Measurements from ENCODE around the gene SGCA. TPM values are rescaled to one million over a fixed set of nuclear protein-coding genes. Genes with fewer than 3 reads are reported as not detected.

SGCA gene
- total and polyA plus RNA-seq, 9 of the 15 experiments (the other 6 are each of a cell fraction or from before 2014, with no cell fraction given), result not detected

DNA sequence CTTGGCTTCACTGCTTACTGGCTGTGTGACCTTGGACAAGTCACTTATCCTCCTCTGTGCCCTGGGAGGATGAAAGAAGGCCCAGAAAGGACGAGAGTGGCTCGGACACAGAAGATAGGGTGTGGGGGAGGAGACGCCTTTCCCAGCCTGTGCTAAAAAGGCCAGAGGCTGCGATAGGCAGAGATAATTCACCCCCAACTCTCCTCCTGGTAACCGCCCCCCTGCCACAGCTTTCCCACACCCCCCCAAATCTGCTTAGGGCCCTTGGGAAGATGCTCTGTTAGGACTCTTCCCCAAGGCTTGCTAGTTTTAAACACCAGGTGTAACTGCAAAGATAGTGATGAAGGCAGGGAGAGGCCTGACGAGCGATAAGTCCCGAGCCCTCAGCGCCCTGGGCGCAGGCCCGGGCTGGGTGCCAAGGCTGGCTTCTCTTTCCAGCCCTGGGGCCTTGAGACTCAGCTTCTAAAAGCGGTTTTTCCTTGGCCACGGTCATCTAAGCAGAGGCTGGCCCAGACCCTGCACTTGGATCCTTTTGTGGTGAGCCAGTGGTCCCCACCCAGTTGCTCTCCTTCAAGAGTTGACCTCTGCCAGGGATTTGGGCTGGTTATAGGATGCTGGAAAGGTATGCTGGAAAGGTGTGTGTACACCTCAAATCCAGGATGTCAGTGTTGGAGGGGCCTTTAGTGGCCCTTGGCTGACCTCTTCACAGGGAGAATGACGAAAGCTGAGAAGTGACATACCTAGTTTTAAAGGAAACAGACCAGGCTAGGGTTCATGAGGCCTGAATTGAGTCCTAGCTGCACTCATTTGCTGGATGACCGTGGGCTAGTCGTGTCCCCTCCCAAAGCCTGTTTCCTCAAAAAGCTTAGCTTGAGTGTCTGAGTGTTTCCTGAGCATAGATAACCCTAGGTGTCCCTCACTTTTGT is 11.9 kb upstream of the SGCA start (continued):
- TF ChIP-seq MITF (IDR thresholded peaks at IDR 0.05) (no peak), KLF10 (CRISPR knock-in tag; IDR thresholded peaks at IDR 0.05) (no peak), NR0B1 (IDR thresholded peaks at IDR 0.05; ENCODE audit: partially characterized antibody) (no peak), HLTF (IDR thresholded peaks at IDR 0.05) (no peak), CBFA2T2 (conservative IDR thresholded peaks at IDR 0.05) (peak; percentile 80), L3MBTL2 (IDR thresholded peaks at IDR 0.05) (peak; percentile 11; the same call in 1 of the 2 replicates), AFF4 (CRISPR knock-in tag; IDR thresholded peaks at IDR 0.05) (no peak), TAL1 (IDR thresholded peaks at IDR 0.05) (peak; percentile 66), SMARCA5 (IDR thresholded peaks at IDR 0.05) (peak; percentile 24; the same call in 1 of the 2 replicates), SMARCA4 (IDR thresholded peaks at IDR 0.05) (peak; percentile 75), NR2F6 (CRISPR knock-in tag; IDR thresholded peaks at IDR 0.05) (no peak), DLX4 (CRISPR knock-in tag; IDR thresholded peaks at IDR 0.05) (no peak), ZNF57 (CRISPR knock-in tag; IDR thresholded peaks at IDR 0.05) (no peak), HDAC1 (IDR thresholded peaks at IDR 0.05) (peak in 1 of 2 experiments; percentile 57; a peak in 2 of 4 replicates), CREB5 (CRISPR knock-in tag; IDR thresholded peaks at IDR 0.05) (no peak), SPI1 (IDR thresholded peaks at IDR 0.05; ENCODE audit: borderline replicate concordance, low read depth, low read length) (no peak), SRSF1 (IDR thresholded peaks at IDR 0.05; ENCODE audit: low read depth, low read length) (no peak), SMAD2 (IDR thresholded peaks at IDR 0.05; ENCODE audit: low read depth, low read length) (no peak)
- TF ChIP-seq, protein P1, sequence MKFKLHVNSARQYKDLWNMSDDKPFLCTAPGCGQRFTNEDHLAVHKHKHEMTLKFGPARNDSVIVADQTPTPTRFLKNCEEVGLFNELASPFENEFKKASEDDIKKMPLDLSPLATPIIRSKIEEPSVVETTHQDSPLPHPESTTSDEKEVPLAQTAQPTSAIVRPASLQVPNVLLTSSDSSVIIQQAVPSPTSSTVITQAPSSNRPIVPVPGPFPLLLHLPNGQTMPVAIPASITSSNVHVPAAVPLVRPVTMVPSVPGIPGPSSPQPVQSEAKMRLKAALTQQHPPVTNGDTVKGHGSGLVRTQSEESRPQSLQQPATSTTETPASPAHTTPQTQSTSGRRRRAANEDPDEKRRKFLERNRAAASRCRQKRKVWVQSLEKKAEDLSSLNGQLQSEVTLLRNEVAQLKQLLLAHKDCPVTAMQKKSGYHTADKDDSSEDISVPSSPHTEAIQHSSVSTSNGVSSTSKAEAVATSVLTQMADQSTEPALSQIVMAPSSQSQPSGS (CRISPR knock-in tag; IDR thresholded peaks at IDR 0.05), result no peak
